CD4-positive, alpha-beta T cell treated with Interleukin-6 at 100 ng/mL for 8 hours (primary cell): ENCODE results near the gene KCNQ1.
A peak's percentile ranks its signal among the peaks of the same experiment; 100 is the strongest.

Experiments
- DNase-seq: peaks from one replicate; pipeline ENCODE4 v3.0.0-alpha.2; 2020; ENCODE audit warnings: mixed read lengths, low spot score

KCNQ1 gene

GRCh38 chr11:2779981-2780849, 335.4 kb downstream of the KCNQ1 start:
- no peak for DNase-seq

GRCh38 chr11:2780850-2781407, 336.1 kb downstream of the KCNQ1 start:
- DNase-seq, result no peak

- no peak for DNase-seq
Measured at GRCh38 chr11:2781408-2782274, 336.8 kb downstream of the KCNQ1 start.

GRCh38 chr11:2782769-2783168, 338.0 kb downstream of the KCNQ1 start:
- no peak for DNase-seq

DNA sequence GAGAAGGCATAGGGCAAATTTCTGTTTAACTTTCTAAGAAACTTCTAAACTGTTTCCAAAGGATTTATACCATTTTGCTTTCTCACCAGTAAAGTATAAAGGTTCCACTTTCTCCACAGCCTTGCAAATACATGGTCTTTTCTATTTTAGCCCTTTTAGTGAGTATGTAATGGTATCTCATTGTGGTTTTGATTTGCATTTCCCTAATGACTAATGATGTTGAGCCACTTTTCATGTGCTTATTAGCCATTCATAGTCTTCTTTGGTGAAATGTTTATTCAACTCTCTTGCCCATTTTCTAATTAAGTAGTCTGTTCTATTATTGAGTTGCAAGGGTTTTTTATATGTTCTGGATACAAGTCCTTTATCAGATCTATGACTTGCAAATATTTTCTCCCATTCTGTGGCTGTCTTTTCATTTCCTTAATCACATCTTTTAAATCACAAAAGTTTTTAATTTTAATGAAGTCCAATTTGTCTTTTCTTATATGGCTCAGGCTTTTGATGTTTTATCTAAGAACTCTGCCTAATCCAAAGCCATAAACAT, 338.8 kb downstream of the KCNQ1 start:
- no peak for DNase-seq

DNA sequence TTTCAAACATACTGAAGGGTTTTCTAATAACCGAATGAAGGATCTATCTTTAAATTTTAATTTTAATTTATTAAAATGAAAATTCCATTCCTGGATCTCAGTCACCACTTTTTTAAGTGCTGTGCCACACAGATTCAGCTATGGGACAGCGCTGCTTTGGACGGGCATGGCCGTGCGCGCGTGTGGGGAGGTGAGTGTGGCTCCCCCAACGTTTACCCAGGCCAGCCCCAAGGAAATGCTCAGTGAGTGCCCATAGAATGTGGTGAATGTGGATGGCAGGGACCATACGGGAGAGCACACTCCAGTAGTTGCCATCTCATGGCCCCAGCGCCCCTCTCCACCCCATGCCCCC, 343.0 kb downstream of the KCNQ1 start:
- no peak for DNase-seq

- DNase-seq, result no peak
Measured at GRCh38 chr11:2788168-2789071, 343.6 kb downstream of the KCNQ1 start.

GRCh38 chr11:2789331-2789730, 344.5 kb downstream of the KCNQ1 start:
- no peak for DNase-seq

DNA sequence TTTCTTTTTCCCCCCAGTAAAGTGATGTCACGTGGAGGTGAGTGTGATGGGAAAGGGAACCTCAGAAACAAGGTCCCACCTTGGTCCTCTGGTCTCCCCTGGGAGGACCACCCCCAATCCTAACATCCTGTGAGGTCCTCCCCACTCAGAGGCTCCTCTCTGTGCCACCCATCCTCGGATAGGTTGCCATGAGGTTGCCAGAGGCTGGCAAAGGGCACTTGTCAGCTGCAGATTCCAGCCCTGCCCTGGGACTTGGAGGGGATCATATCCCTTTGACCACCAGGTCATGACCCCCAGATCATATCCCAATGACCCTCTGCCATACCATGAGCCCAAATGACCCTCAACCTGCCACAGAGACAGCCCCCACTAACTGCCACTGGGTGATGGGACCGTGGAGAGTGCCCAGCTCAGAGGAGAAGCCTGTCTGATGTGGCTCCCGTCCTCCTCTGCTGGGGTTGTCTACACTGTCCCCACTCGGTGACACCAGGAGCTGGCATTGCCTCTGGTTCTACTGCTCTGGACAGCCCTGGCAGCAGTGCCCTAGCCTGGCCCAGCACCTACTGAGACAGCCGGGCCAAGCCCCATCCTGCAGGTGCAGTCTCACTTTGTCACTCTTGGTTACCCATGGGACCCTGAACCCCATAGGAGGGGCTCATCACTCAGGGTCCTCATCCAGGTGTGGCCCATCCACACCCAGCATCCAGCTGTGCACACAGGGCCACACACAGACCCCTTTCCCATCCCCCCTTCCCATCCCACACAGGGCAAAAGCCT, 345.2 kb downstream of the KCNQ1 start:
- DNase-seq, result no peak

GRCh38 chr11:2790568-2790921, 345.7 kb downstream of the KCNQ1 start:
- no peak for DNase-seq

GRCh38 chr11:2791139-2791520, 346.3 kb downstream of the KCNQ1 start:
- DNase-seq, result no peak

DNA sequence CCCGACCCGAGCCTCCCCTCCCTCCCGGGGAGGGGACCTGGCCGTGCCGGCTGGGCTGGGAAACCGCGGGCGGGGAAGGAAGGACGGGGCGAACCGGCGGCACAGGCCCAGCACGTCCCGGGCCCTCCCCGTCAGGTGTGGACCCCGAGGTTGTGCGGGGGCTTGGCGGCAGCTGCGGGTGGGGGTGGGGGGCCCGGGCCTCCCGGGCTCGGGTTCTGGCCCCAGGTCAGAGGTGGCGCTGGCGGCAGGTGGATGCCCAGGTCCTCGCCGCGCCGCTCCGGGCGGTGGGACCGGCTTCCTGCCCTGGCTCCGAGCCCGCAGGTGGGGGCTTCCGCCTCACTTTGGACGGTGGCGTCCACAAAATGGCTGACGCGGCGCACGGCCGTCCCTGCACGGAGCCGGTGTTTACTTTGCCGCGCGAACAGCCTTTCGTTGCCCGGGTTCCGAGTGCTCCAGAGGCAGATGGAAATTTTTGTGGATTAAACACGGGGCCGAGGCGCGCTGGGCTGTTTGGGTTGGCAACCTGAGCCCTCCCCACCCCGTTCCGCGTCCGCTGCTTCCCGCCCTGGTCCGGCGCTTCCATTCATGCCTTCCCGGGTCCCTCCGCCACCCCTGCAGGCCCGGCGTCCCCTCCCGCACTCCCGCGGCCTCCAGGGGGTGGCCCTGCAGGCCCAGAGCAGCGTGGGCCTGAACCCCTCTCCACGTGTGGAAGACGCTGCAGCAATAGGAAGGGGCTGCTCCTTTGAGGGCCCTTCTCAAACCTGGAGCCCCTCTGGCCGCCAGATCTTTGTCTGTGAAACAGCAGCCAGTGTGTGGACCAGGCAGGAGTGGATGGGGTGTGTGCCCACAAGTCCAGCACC, 346.9 kb downstream of the KCNQ1 start:
- DNase-seq, result peak; percentile 25

DNA sequence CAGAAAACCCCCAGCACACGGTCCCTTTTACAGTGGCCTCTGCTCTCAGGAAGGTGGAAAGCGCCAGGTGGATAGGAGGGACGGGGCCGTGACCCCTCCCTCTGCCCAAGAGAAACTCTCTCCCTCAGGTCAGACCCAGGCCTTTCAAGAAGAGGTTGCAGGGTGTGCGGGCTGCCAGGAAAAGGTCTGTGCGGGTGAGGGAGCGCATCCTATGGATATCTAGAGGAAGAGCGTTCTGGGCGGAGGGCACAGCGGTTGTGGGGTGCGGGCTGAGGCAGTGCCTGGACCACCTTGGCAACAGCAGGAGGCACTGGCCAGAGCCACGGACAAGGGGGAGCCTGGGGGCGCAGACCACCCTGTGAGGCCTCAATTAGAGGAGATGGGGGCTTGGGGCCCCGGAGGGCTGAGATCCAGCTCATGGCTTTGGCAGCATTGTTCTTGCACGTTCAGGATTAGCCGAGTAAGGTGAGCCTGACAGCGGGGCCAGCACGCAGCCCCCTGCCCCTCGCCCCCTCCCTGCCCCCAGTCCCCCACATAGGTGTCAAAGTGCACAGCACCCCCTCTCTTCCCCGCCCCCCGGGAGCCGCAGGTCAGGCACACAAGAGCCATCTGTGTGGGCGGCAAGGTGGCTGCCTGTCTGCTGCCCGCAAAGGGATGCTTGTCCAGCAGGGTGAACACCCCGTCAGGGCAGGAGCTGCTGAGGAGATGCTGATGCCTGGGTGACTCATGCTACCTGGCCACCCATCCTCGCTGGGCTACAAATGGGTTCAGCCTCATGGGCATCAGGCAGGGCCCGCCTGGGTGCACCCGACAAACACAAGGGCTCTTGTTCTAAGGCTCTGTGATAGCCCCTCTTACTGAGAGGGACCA, 347.8 kb downstream of the KCNQ1 start:
- DNase-seq, result no peak

GRCh38 chr11:2793701-2794045, 348.9 kb downstream of the KCNQ1 start:
- no peak for DNase-seq

- no peak for DNase-seq
Measured at GRCh38 chr11:2794046-2794967, 349.5 kb downstream of the KCNQ1 start.

DNA sequence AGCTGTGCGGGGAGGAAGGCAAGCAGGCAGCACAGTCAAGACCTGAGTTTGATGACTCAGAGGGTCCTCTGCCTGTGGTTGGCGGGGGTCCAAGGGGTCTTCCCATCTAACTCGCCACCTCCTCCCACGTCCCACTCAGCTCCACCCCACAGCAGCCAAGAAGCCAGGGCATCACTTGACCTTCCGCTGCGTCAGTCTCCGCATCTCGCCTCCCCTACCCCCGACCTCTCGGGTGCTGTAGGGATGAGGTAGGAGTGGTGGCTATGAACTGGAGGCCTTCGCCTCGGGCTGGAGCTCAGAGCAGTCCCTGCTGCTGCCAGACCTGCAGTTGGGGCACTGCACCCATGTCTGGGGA, 350.1 kb downstream of the KCNQ1 start:
- no peak for DNase-seq

- DNase-seq, result no peak
Measured at GRCh38 chr11:2795491-2795991, 350.7 kb downstream of the KCNQ1 start.

DNA sequence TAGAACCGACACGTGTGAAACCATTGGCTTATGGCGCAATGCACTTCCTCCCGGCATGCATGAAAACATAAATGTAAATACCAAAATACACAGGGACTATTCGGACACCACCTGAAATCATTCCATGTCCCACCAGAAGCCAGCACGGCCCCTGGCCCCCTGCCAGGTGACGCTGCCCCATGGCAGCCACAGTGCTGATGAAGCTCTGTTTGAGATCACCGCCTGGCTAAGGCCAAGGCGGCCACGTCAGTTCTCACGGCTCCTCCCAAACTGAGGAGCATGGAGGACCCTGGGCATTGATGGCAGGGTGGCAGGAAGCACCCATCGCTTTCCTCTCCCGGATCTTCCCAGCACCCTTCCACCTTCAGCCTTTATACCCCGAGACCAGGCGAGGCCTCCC, 351.3 kb downstream of the KCNQ1 start:
- DNase-seq, result no peak
